ENCODE measurements around the gene S100A7A. TPM values are rescaled to one million over a fixed set of nuclear protein-coding genes. Genes with fewer than 3 reads are reported as not detected.

The S100A7A gene
- total and polyA plus RNA-seq, 2 donors (not counting 3 experiments of a cell fraction or from before 2014, with no cell fraction given): not detected

GRCh38 chr1:153375511-153375910, 40.8 kb upstream of the S100A7A start, which contains the start of gene S100A12:
Gene S100A12, minus strand, starts transcription at chr1:153375621. Its CDS starts 1,029 bp downstream, at chr1:153374592.
- no TSS peak for BruUV-seq (replicated peaks)

More at GRCh38 chr1:153375511-153375910, 40.8 kb upstream of the S100A7A start, which contains the start of gene S100A12:
- TF ChIP-seq EZH2 (IDR thresholded peaks at IDR 0.05; ENCODE audit: borderline replicate concordance, low read depth, low read length, severe bottlenecking) (no peak), FOS (IDR thresholded peaks at IDR 0.05; ENCODE audit: borderline replicate concordance, insufficient read depth, low read length) (no peak), JUN (IDR thresholded peaks at IDR 0.05; ENCODE audit: borderline replicate concordance, insufficient read depth, insufficient read length, low read depth) (no peak), GATA2 (IDR thresholded peaks at IDR 0.05; ENCODE audit: insufficient read depth, insufficient read length, low read depth, low read length) (no peak), POLR2A (IDR thresholded peaks at IDR 0.05; ENCODE audit: low read depth, low read length) (no peak), CTCF (IDR thresholded peaks at IDR 0.05; ENCODE audit: extremely low read depth in 1 of 2, insufficient read depth in 1 of 2, low read depth in 1 of 2, low read length in 2 of 2) (no peak), MAX (IDR thresholded peaks at IDR 0.05; ENCODE audit: insufficient read depth, insufficient read length) (no peak), MYC (IDR thresholded peaks at IDR 0.05; ENCODE audit: low read depth, low read length) (no peak), POLR2AphosphoS5 (IDR thresholded peaks at IDR 0.05; ENCODE audit: insufficient read depth, low read depth, low read length) (no peak)
- Histone ChIP-seq H3K27ac (ENCODE audit: insufficient read depth, low read depth, low read length) (no peak within 1 kb of the TSS), H3K4me3 (replicated peaks in 1 of 3; ENCODE audit: insufficient read depth in 1 of 3, low read depth in 1 of 3, low read length in 3 of 3) (no peak within 1 kb of the TSS), H3K79me2 (ENCODE audit: control insufficient read depth, insufficient read depth, low read length) (no peaks in the 10 kb centered on the region), H3K4me1 (ENCODE audit: control insufficient read depth, extremely low read depth, insufficient read depth, low read length) (no peaks in the 10 kb centered on the region), H3K9me1 (replicated peaks; ENCODE audit: control insufficient read depth, extremely low read depth, insufficient read depth, low read length) (no peaks in the 10 kb centered on the region), H4K20me1 (replicated peaks; ENCODE audit: control insufficient read depth, extremely low read depth, insufficient read depth, low read length) (no peaks in the 10 kb centered on the region), H3K27me3 (ENCODE audit: control insufficient read depth in 2 of 2, insufficient read depth in 2 of 2, low read length in 2 of 2) (no peaks in the 10 kb centered on the region), H3K36me3 (ENCODE audit: control insufficient read depth in 2 of 2, extremely low read depth in 1 of 2, insufficient read depth in 2 of 2, low read length in 2 of 2) (no peaks in the 10 kb centered on the region), H3K9me3 (replicated peaks; ENCODE audit: control insufficient read depth, insufficient read depth, low read length) (no peaks in the 10 kb centered on the region), H3K4me2 (ENCODE audit: insufficient read depth, low read length) (no peak within 1 kb of the TSS), H3K9ac (replicated peaks; ENCODE audit: extremely low read depth, insufficient read depth, low read length) (no peak within 1 kb of the TSS), H2AFZ (ENCODE audit: low read depth, low read length) (no peak within 1 kb of the TSS)
- POLR2A ChIA-PET: no interaction called here
- intact Hi-C loops (cut with micrococcal nuclease) (no loop called here), dilution Hi-C loops (cut with MboI; ENCODE audit: extremely low pct_ligation_motif_present, low sequenced_read_pairs) (no loop called here)
- DNase-seq (ENCODE audit: low read depth, low spot score) (no peak), FAIRE-seq (no peak)
- CTCF ChIA-PET: no interaction called here

All from endothelial cell of umbilical vein (primary cell).